Uterus (tissue), 2 donors: Measurements from ENCODE around the gene METTL24.

ENCODE experiments used
- POLR2A ChIP-seq, 2 donors: fragments of 450-650 bp; IDR thresholded peaks; one replicate each; pipeline ENCODE4 v1.6.1; 2016; ENCODE audit warnings: antibody characterized with exemption in 2 of 2, mild to moderate bottlenecking in 1 of 2, moderate library complexity in 1 of 2
- TF ChIP-seq, protein P1 (sequence below), 4 experiments: fragments of 200-600 bp in 2 of 4; fragments of 450-650 bp in 2 of 4; sonication (generic) in 2 of 4; IDR thresholded peaks; one replicate each; pipeline ENCODE4 v1.5.1; 2016 to 2019; ENCODE audit warnings: antibody characterized with exemption in 4 of 4, mild to moderate bottlenecking in 2 of 4, moderate library complexity in 1 of 4

DNA sequence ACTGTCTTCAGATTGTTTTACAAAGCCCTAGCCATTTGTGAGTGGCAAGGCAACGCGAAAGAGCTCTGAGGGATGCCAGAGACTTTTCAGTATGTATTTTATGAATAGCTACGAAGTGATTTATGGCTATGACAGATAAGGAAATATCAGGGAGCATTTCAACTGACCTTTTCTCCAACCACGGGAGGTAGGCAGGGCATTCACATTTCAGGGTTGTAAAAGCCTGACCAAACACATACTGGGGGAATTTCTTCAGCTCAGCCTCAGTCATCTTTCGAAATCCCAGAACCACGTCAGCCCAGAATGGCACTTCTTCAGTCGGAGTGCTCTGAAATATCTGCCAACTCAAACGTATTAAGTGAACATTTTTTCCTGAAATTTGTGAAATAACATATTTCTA is 46.5 kb upstream of the METTL24 start:
- TF ChIP-seq, protein P1, sequence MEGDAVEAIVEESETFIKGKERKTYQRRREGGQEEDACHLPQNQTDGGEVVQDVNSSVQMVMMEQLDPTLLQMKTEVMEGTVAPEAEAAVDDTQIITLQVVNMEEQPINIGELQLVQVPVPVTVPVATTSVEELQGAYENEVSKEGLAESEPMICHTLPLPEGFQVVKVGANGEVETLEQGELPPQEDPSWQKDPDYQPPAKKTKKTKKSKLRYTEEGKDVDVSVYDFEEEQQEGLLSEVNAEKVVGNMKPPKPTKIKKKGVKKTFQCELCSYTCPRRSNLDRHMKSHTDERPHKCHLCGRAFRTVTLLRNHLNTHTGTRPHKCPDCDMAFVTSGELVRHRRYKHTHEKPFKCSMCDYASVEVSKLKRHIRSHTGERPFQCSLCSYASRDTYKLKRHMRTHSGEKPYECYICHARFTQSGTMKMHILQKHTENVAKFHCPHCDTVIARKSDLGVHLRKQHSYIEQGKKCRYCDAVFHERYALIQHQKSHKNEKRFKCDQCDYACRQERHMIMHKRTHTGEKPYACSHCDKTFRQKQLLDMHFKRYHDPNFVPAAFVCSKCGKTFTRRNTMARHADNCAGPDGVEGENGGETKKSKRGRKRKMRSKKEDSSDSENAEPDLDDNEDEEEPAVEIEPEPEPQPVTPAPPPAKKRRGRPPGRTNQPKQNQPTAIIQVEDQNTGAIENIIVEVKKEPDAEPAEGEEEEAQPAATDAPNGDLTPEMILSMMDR (IDR thresholded peaks at IDR 0.05): no peak
- no peak for TF ChIP-seq POLR2A (IDR thresholded peaks at IDR 0.05)
